ENCODE data around the gene NTSR1.

- TF ChIP-seq JUNB (IDR thresholded peaks at IDR 0.05; ENCODE audit: unreplicated experiment) (no peak), CTCF (conservative IDR thresholded peaks at IDR 0.05; ENCODE audit: low read depth in 2 of 2) (no peak), ETS1 (IDR thresholded peaks at IDR 0.05) (no peak), EZH2 (IDR thresholded peaks at IDR 0.05; ENCODE audit: low read depth, unreplicated experiment) (no peak)
Measured at GRCh38 chr20:62730481-62730880, 21.8 kb downstream of the NTSR1 start.

Measured in GM23338 (cell line).